Suprapubic skin (tissue), 3 donors: ENCODE data around the gene DHX40.

Experiments used
- EP300 ChIP-seq: sonication (generic); formaldehyde crosslinking; IDR thresholded peaks from one replicate; pipeline ENCODE4 v1.6.1; 2017; ENCODE audit warnings: antibody characterized with exemption
- POLR2A ChIP-seq, 2 donors: fragments of 450-650 bp; IDR thresholded peaks; one replicate each; pipeline ENCODE4 v1.6.1; 2017; ENCODE audit warnings: antibody characterized with exemption in 2 of 2, mild to moderate bottlenecking in 2 of 2, moderate library complexity in 2 of 2
- TF ChIP-seq, protein P1 (sequence below), 2 donors: fragments of 200-600 bp in 1 of 2; fragments of 450-650 bp in 1 of 2; sonication (generic) in 1 of 2; IDR thresholded peaks; one replicate each; pipeline ENCODE4 v1.5.1; 2016 to 2019; ENCODE audit warnings: antibody characterized with exemption in 2 of 2, mild to moderate bottlenecking in 1 of 2, moderate library complexity in 1 of 2

GRCh38 chr17:59601130-59601529 lies 35.7 kb downstream of the DHX40 start:
- no peak for TF ChIP-seq EP300
- TF ChIP-seq, protein P1, sequence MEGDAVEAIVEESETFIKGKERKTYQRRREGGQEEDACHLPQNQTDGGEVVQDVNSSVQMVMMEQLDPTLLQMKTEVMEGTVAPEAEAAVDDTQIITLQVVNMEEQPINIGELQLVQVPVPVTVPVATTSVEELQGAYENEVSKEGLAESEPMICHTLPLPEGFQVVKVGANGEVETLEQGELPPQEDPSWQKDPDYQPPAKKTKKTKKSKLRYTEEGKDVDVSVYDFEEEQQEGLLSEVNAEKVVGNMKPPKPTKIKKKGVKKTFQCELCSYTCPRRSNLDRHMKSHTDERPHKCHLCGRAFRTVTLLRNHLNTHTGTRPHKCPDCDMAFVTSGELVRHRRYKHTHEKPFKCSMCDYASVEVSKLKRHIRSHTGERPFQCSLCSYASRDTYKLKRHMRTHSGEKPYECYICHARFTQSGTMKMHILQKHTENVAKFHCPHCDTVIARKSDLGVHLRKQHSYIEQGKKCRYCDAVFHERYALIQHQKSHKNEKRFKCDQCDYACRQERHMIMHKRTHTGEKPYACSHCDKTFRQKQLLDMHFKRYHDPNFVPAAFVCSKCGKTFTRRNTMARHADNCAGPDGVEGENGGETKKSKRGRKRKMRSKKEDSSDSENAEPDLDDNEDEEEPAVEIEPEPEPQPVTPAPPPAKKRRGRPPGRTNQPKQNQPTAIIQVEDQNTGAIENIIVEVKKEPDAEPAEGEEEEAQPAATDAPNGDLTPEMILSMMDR (IDR thresholded peaks at IDR 0.05) = no peak
- TF ChIP-seq POLR2A (IDR thresholded peaks at IDR 0.05) = no peak
